HG03521 (cell line): ENCODE results near the gene SLC26A1.
"Not testable (repeated sequence)": the region's sequence is repeated elsewhere in the genome, so short reads cannot be mapped to it uniquely, and the experiment has no call there.

ENCODE experiments used
- ATAC-seq: cut with Tn5 transposase; IDR thresholded peaks from one replicate; pipeline ENCODE4 v1.9.1; 2021; ENCODE audit warnings: mild to moderate bottlenecking, moderate library complexity; ENCODE audit not compliant: unreplicated experiment

Gene SLC26A1

DNA sequence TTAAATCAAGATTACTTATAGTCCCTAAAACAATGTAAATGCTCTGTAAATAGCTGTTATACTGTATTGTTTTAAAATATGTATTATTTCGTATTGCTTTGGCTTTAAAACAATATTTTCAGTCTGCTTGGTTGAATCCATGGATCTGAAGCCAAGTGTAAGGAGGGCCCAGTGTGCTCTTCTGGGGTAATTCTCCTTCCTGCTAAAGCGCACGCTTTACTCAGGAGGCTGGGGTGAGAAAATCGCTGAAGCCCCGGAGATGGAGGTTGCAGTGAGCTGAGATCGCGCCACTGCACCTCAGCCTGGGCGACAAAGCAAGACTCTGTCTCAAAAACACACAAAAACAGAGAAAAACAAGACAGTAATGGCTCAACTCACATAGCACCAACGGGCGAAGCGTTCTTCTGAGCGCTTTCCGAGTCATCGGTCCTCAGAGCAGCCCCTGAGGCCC, 6.8 kb downstream of the SLC26A1 start:
- ATAC-seq: no peak

DNA sequence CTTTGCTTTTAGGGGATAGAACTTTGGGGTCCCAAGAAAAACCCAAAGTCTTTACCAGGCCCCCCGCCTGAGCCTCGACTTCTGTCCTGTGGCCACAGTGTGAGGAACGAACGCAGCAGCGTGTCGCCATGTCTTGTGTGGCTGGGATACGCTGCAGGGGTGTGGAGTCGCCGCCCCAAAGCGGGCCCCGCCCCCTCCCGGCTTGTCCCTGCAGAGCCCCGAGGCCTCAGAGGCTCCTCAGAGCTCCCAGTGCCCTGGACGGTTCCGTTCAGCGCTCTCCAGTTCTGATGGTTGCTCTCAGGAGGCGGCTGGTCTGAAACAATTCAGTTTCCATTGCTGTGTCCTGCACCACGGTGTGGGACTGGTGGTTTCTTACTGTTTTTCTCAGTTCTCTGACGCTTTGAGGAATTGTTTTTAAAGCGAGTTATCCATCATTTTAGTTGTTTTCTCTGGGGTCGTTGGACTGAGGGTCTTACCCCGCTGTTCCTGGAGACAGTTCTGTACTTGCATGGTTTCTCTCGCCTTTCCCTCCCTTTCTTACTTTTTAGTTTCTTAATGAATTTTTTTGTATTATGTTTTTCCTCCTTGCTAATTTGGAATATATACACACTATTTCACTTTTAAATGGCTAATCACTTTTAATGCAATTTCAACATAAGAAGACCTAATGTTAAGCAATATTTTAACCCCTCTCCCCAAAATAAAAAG, 7.9 kb downstream of the SLC26A1 start:
- no peak for ATAC-seq

DNA sequence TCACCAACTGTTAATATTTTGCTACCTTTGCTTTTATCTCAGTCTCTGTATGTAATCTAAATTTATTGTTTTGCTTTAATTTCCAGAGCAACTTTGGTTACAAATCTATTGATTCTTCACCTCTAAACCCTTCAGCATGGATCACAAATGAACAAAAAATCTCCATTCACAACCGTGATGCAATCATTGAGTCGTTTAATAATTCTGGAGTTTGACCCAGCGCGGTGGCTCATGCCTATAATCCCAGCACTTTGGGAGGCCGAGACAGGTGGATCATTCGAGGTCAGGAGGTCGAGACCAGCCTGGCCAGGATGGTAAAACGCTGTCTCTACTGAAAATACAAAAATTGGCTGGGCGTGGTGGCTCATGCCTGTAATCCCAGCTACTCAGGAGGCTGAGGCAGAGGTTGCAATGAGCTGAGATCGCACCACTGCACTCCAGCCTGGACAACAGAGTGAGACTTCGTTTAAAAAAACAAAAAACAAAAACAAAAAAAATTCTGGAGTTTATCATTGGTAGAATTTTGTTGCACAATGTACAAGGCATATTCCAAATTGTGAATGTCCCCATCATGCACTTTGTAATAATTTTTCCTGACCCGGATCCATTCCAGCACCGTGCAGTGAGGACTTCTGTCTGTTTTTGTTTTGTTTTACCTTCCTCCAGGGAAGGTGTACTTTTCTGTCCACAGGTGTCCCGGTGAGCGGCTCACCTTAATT, 8.7 kb downstream of the SLC26A1 start:
- no peak for ATAC-seq

DNA sequence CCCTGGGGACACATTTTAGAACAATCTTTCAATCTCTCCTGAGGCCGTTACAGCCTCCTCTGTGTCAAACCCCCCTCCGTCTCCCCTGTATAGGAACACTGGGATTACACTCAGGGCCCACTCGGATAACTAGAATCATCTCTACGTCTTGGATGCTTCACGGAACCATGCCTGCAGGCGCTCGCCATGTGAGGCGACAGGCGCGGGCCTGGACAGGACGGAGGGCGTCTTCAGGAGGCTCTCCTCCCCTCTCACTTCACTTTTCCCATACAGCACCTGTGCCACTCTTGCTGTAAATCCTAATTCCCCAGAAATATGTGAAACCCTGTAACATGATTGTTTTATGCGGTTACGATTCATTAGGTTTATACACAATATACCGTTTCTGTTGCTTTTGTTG, 10.4 kb downstream of the SLC26A1 start:
- ATAC-seq: no peak

DNA sequence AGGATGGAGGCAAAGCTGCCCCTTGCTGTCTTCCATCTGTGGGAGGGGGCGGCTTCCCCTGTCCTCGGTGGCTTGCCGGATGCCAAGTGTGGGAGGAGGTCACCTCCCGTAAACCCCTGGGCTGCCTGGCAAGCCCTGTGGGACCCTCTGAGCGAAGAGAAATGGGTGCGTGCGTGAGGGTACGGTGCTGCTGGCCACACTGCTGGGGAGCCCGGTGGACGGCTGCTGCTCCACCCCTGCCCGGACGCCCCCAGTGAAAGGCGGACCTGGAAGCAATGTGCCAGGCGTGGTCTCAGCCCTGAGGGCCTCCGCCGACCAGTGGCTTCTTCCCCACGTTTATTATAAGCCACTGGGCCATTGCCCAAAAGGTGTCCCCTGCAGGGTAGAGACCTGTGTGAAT, 10.9 kb downstream of the SLC26A1 start:
- ATAC-seq: no peak

DNA sequence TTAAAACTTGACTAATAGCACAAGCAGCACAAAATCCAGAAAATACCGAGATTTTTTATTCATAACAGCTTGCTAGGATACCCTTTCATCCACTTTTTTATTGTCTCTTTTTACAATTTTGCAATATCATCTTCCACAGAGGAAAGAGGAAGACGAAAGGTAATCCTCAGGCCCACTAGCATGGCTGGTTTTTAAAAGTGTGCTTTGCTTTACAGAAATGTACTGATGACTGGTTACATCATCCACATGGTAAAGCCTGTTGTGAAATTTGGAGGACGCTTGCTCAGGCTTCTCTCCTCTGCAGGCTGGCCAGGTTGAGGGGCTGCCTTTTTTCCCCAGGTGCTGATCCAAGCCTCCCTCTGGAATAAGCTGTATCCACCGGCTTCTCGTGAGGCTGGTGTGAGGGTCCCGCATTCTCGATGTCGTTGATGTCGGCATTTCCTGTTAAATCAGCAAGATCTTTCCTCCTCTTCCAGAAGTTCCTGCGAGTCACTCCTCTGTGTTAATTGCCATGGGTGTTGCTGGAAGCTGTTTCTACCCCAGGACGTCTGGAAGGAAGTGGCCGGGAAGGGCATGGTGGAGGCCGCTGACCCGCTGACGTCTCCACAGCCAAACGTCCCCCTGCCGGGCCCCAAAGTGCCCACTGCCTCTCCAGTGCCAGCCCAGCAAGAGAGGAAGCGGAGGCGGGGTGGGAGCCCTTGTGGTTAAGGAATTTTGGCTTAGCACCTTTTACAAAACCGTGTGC, 14.1 kb downstream of the SLC26A1 start:
- ATAC-seq: no peak

DNA sequence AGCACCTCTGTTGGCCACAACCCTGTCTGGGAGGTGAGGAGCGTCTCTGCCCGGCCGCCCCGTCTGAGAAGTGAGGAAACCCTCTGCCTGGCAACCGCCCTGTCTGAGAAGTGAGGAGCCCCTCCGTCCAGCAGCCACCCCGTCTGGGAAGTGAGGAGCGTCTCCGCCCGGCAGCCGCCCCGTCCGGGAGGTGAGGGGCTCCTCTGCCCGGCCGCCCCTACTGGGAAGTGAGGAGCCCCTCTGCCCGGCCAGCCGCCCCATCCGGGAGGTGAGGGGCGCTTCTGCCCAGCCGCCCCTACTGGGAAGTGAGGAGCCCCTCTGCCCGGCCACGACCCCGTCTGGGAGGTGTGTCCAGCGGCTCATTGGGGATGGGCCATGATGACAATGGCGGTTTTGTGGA, 17.2 kb downstream of the SLC26A1 start:
- not testable (repeated sequence) for ATAC-seq

DNA sequence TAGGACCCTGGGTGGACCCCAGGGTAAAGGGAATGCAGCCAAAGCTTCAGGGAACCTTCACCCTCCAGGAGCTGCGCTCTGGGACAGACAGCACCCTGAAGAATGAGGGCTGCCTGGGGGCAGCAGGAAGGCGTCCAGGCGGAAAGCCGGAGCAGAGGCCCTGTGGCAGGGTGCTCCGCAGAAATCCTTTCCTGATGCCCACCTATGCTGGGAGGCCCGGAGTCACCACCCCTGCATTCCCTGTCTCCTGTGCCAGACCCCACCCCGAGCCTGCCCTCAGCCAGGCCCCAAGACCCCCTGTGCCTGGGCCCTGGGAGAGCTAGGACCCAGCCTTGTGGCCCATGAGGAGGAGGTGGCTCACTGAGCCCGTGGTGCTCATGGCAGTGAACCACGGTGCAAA, 18.5 kb downstream of the SLC26A1 start:
- ATAC-seq: no peak

DNA sequence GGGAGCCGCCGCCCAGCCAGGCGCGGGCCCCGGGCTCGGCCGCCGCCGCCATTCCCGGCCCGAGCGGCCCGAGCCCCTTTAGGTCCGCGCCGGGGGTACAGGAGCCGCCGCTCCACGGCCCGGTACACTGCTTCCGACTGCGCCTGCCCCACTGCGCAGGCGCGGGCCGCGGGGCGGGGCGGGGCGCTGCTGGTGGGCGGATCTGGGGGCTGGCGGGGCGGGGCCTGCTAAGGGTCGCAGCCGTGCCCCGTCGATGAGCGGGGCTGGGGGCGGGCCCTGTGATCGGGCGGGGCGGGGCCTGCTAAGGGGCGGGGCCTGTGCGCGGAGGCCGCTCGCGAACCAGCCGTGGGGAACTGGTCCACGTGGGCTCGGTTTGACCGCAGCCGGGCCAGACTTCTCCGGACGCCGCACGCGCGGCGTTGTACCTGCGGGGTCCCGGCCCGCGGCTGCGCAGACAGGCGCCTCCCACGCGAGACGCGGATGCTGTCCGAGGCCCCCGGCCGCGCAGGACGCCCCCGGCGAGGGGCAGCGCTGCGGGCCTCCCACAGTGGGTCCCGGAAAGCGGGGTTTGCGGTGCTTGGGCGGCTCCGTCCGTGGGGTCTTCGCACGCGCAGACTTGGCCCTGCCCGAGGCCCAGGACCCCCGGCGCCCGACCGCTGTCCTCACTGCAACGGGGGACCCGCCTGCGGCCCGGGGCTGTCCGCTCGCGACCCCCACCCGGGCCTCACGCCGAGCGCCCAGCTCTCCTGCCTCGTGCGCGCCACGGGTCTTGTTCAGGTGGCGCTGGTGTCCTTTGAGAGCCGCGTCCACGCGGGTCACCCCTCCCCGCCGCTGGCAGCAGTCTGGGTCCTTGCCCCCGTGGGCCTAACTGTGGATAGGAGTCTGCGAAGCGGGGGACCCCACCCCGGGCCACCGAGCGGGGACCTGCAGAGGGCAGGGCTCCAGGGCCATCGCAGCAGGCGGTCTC, 19.5 kb downstream of the SLC26A1 start, which contains the start of gene DGKQ:
TSS of gene DGKQ (minus strand) at position 139 of the 967 bp plus-strand sequence. CDS start at position 52, 87 bp downstream.
- ATAC-seq: peak; percentile 76

DNA sequence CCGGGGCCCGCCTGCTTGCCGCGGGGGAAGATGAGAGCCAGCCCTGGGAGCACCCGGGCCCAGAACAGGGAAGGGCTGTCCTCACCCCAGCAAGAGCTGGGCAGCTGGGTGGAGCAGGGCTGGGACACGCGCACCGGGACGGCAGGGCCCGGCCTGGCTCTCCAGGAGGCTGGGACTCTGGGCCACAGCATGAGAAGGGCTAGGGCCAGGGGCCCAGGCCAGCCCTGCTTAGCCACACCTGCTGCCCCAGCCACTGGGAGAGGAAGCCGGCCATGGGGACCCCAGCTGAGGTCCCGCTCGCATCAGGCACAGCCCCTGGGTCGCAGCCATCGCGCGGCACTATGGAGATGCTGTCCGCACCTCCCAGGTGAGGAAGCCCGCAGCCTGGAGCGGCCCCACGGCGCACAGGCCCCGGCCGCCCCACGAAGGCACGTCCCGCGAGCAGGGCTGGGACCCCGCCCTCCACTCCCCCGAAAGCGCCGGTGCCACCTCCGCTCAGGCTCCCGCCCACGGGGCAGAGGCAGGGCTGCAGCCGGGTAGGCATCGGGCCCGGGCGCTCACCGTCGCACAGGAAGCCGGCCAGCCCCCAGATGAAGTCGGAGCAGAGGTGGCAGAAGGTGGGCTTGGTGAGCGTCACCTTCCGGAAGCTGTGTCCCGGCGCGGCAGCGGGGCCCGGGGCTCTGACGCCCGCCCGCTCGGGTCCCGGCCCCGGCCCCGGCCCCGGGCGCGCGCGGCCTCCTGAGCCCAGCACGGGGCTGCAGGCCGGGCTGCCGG, 20.4 kb downstream of the SLC26A1 start:
- peak; percentile 34 for ATAC-seq

DNA sequence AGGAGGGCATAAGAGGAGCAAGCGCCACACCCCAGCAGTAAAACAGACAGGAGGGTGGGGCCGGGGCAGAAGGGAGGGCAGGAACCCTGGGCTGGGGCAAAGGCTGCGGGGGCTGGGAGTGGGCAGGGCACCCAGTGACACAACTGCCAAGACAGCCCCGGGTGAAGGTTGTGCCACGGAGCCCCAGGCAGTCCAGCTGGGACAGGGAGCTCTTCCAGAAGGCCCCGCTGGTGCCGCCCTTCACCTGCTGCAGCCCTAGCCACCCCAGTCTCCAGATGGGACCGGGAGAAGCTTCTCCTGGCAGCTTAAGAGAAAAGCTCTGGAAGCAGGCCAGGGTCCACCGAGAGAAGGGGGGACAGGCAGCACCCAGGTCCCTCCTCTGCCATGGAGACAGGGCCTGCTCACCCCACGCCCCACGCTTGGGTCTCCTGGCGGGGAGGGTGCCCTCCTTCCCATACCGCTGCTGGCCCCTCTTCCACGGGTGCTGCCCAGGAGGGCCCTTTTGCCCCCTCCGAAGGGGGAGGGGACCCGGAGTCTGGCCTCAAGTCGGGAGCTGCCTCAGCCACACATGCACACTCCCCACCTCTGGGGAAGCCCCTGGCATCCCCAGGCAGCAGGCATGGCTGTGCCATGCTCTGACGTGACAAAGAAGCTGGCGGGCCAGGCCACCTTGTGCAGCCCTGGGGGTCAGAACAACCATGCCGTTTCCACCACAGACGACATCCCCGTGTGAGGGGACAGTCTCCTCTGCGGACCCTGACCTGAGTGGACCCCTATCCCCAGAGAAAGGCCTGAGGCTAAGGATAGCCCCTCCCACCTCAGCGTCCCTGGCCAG, 21.3 kb downstream of the SLC26A1 start:
- ATAC-seq: no peak

DNA sequence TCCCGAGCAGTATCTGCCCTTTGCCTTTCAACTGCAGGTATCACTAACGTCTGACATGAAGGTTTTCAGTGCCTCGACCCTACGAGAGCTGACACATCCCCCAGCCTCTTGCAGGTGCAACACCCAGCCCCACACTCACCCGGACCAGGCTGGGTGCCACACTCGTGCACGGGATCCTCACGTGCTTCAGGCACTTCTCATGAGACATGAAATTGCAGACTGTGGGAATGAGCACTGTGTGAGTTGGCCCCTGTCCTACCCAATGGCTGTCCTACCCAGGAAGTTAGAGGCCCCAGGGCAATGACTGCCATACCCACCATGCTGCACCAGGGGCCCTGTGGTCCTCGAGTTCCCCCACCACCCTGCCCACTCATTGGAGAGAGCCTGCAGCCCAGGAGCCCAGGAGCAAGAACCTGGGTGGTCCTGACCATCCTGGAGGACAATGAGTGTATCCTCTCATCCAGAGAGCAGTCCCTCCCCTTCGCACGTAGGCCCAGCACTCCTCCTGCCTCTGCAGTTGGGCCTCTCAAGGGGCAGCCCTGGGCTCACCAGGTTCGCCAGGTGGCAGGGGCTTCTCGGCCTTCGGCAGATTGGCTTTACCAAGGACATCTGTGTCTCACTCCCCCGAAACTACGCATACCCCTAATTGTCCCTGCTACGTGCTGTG, 22.2 kb downstream of the SLC26A1 start:
- ATAC-seq: no peak

DNA sequence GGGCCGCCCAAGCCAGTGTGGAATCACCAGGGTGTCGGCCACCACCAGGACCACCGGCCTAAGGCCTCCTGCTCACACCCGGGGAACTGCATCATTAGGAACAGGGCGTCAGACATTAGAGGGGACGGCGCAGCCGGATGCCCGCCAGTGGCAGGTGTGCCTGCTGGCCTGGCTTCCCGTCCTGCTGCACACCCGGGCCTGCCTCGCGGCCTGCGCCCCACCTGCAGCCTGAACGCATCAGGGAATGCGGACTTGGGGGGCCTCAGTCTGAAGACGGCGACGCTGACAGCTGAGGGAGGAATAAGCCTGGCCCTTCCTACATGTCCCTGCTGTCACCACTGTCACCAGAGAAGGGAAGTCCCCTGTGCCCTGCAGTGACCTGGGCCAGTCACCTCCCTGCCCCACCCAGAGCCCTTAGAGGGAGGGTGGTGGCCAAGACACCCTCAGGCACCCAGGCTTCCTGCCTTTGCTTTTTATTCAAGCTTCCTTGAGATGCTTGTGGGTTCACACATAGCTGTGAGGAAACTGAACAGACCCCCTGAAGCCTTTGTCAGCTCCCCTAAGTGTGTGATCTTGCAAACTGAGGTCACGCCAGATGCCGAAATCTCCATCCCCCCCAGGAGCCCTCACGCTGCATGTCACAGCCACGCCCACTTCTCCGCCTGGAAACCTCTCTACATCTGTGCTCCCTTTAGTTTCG, 23.0 kb downstream of the SLC26A1 start:
- no peak for ATAC-seq

DNA sequence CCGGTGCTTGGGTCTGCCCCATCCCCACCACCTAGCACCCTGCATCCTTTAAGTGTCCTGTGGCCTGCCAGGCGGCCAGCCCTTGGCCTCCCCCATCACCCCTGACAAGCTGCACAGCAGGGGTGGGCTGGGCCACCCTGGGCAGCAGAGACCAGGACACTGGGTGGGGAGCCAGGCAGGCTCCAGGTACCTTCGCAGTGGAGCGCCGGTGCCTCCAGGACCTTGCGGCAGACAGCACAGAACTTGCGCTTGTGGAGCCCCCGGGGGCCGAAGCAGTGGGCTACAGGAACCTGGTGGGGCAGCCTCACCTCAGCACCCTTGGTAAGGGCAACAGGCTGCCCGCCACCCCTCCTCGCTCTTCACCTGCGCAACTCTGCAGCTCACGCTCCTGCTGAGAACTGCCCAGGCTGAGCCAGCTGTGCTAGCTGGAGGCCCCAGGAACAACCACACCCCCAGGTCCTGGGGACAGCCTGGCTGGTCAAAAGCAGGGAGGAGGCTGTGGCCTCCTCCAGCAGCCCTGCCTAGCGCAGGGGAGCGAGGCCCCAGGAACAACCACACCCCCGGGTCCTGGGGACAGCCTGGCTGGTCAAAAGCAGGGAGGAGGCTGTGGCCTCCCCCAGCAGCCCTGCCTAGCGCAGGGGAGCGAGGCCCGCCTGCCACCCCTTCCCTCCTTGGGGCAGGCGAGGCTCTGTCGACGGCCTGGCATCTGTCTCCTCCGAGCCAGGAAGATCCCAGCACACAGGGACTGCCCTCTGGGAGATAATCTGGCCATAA, 24.4 kb downstream of the SLC26A1 start:
- no peak for ATAC-seq

DNA sequence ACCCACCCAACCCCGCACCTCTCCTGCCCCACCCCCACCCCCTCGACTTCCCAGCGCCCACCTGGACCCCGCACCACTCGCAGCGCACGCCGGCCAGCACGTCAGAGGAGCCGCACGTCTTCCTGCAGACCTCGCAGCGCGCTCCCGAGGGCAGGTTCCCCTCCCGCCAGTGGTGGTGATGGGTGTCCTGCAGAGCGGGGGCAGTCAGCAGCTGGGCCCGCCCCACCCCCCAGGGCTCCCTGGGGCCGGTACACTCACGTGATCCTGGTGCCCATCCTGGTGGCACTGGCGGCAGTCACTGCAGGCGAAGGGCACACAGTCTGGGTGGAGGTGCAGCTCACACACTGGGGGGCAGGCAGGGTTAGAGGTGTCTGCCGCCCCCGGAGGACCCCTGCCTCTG, 25.0 kb downstream of the SLC26A1 start:
- ATAC-seq: no peak

DNA sequence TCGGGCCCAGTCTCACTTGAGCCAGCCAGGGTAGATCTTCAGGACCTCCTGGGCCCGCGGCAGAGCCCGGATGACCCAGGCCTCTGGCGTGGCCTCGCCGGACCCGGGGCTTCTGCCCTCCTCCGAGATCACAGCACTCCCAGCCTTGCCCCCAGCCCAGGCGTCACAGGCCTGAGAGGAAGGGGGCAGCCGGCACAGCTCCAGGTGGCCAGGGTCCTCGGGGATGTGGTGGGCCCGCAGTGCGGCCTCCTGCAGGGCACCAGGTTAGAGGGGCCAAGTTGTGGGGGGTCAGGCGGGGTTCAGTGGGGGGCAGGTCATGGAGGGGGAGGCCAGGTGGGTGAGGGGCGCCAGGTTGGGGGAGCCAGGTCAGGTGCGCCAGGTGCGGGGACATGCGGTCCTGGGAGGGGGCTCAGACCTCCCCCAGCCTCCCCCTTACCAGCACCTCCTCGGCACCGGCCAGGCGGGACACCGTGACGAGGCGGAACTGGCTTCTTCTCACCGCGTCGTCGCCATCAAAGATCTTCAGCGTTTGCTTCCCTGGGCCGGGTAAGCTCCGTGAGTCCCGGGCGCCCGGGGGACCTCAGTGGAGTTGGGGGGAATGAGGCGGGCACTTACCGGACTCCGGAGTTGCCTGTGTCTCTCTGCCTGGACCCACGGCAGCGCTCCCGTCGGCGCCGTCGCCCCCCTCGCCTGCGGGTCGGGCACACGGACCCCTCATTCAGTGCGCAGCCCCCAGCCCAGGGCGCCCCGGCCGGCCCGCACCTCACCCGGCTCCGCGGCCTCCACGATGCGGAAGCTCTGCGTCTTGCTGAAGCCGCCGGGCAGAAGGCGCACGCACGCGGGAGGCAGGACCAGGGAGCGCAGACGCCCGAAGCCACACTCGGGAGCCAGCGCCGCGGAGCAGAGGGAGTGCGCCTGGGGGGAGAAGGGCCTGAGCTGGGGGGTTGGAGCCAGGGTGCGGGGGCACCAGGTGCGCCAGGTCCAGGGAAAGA, 25.8 kb downstream of the SLC26A1 start:
- ATAC-seq: no peak
